ENCODE data around the gene POLR2L. TPM values are rescaled to one million over a fixed set of nuclear protein-coding genes. Genes with fewer than 3 reads are reported as not detected.

POLR2L gene
- total and polyA plus RNA-seq, 2 of the 13 experiments (the other 11 are each of a cell fraction or from before 2014, with no cell fraction given) = 104 to 114 TPM

- TF ChIP-seq KLF11 (CRISPR knock-in tag; IDR thresholded peaks at IDR 0.05) (no peak), ZFP41 (CRISPR knock-in tag; IDR thresholded peaks at IDR 0.05; ENCODE audit: borderline replicate concordance) (no peak), PCBP1 (IDR thresholded peaks at IDR 0.05; ENCODE audit: borderline replicate concordance, low read depth, low read length) (no peak), NR1H2 (CRISPR knock-in tag; IDR thresholded peaks at IDR 0.05; ENCODE audit: borderline replicate concordance, low read depth) (no peak), REST (IDR thresholded peaks at IDR 0.05; ENCODE audit: borderline replicate concordance in 1 of 2, low read depth in 1 of 2, low read length in 2 of 2) (no peak), ZNF484 (CRISPR knock-in tag; IDR thresholded peaks at IDR 0.05; ENCODE audit: borderline replicate concordance, low read depth) (no peak), ZFP82 (CRISPR knock-in tag; IDR thresholded peaks at IDR 0.05; ENCODE audit: borderline replicate concordance) (no peak), RCOR2 (CRISPR knock-in tag; IDR thresholded peaks at IDR 0.05) (no peak), ELF3 (CRISPR knock-in tag; IDR thresholded peaks at IDR 0.05) (no peak), MEIS2 (CRISPR knock-in tag; IDR thresholded peaks at IDR 0.05) (no peak; the same call in 1 of the 2 replicates), CREB1 (IDR thresholded peaks at IDR 0.05) (no peak), CREB1 (CRISPR knock-in tag; IDR thresholded peaks at IDR 0.05) (no peak), AFF4 (CRISPR knock-in tag; IDR thresholded peaks at IDR 0.05) (no peak), TCF12 (IDR thresholded peaks at IDR 0.05) (no peak), TCF12 (CRISPR knock-in tag; IDR thresholded peaks at IDR 0.05) (no peak), PTBP1 (IDR thresholded peaks at IDR 0.05; ENCODE audit: low read depth, low read length, poor library complexity, severe bottlenecking) (no peak), NFIC (IDR thresholded peaks at IDR 0.05; ENCODE audit: low read length) (no peak)
- TF ChIP-seq, protein P1, sequence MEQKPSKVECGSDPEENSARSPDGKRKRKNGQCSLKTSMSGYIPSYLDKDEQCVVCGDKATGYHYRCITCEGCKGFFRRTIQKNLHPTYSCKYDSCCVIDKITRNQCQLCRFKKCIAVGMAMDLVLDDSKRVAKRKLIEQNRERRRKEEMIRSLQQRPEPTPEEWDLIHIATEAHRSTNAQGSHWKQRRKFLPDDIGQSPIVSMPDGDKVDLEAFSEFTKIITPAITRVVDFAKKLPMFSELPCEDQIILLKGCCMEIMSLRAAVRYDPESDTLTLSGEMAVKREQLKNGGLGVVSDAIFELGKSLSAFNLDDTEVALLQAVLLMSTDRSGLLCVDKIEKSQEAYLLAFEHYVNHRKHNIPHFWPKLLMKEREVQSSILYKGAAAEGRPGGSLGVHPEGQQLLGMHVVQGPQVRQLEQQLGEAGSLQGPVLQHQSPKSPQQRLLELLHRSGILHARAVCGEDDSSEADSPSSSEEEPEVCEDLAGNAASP (CRISPR knock-in tag; IDR thresholded peaks at IDR 0.05; ENCODE audit: borderline replicate concordance) = no peak; the same call in 1 of the 2 replicates
- TF ChIP-seq, protein P2, sequence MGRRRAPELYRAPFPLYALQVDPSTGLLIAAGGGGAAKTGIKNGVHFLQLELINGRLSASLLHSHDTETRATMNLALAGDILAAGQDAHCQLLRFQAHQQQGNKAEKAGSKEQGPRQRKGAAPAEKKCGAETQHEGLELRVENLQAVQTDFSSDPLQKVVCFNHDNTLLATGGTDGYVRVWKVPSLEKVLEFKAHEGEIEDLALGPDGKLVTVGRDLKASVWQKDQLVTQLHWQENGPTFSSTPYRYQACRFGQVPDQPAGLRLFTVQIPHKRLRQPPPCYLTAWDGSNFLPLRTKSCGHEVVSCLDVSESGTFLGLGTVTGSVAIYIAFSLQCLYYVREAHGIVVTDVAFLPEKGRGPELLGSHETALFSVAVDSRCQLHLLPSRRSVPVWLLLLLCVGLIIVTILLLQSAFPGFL (CRISPR knock-in tag; IDR thresholded peaks at IDR 0.05) = no peak
These were observed 44.8 kb downstream of the POLR2L start (continued) for GRCh38 chr11:797296-798092.
